ENCODE measurements around the gene DLG5. TPM values are rescaled to one million over a fixed set of nuclear protein-coding genes. Genes with fewer than 3 reads are reported as not detected.

Gene DLG5
- total and polyA plus RNA-seq, 9 of the 15 experiments (the other 6 are each of a cell fraction or from before 2014, with no cell fraction given), result 1.4 to 26.8 (median 11.2) TPM

- Histone ChIP-seq H3K27me3 (ENCODE audit: control insufficient read depth in 2 of 2, insufficient read depth in 2 of 2, low read length in 2 of 2) (no peaks in the 10 kb centered on the region), H3K9me3 (replicated peaks; ENCODE audit: control insufficient read depth, insufficient read depth, low read depth, low read length) (no peaks in the 10 kb centered on the region), H3K36me3 (ENCODE audit: control insufficient read depth, insufficient read depth, low read length) (peaks cover 57% of the 10 kb centered on the region), H3K4me3 (no peak overlapping the region), H2AFZ (ENCODE audit: low read depth, low read length) (no peak overlapping the region), H3K4me1 (replicated peaks in 1 of 2; ENCODE audit: control insufficient read depth in 2 of 2, insufficient read depth in 2 of 2, low read length in 2 of 2) (peaks cover 21 to 31% of the 10 kb centered on the region in 2 experiments), H4K20me1 (replicated peaks; ENCODE audit: control insufficient read depth, insufficient read depth, low read length) (no peaks in the 10 kb centered on the region), H3K9ac (ENCODE audit: insufficient read depth in 1 of 2, low read depth in 2 of 2, low read length in 2 of 2) (peak overlapping the region in 1 of 2 experiments; percentile 83; a peak in 2 of 4 replicates), H3K4me2 (ENCODE audit: insufficient read depth, low read length) (0 out of 2 replicates have a peak overlapping the region, but pooled peaks have one; percentile 9), H3K9me1 (ENCODE audit: control insufficient read depth, insufficient read depth, low read length) (no peaks in the 10 kb centered on the region), H3K27ac (ENCODE audit: extremely low read depth, low read depth, low read length) (peak overlapping the region; percentile 93; the same call in 2 of the 3 replicates), H3K79me2 (ENCODE audit: control insufficient read depth, insufficient read depth, low read length) (no peaks in the 10 kb centered on the region; the same call in 2 of the 3 replicates)
- in situ Hi-C loops (cut with MboI), result no loop called here
- DNase-seq (ENCODE audit: extremely low read depth in 1 of 4, low spot score in 3 of 4) (peak; percentile 62 to 84 (median 75)), ATAC-seq (peak; percentile 88), FAIRE-seq (peak; percentile 89)
- POLR2A ChIA-PET, result interaction anchor here (0.6 to 1.2 kb wide), 6 partner anchors 21 to 180 kb away, joined by 3 to 5 read pairs (median 3); no protein-coding TSS in a partner anchor
- BruUV-seq (replicated peaks), result no TSS peak
- intact Hi-C loops (cut with micrococcal nuclease), result loop anchor here (1.0 to 5.0 kb wide), 3 partner anchors 73 to 665 kb away; no protein-coding TSS in a partner anchor
- WGBS (ENCODE audit: insufficient coverage, low coverage, missing lambda C conversion rate), result 48% methylated on average over 10 of the region's 10 CpGs
- CTCF ChIA-PET (ENCODE audit: low intra/inter-chr PET ratio), result interaction anchor here (0.6 kb wide), 1 partner anchor 21 kb away, joined by 3 read pairs; no protein-coding TSS in a partner anchor
- TF ChIP-seq ZNF133 (CRISPR knock-in tag; IDR thresholded peaks at IDR 0.05) (no peak), HDAC2 (IDR thresholded peaks at IDR 0.05) (peak; percentile 43; the same call in 1 of the 2 replicates), TBL1XR1 (IDR thresholded peaks at IDR 0.05; ENCODE audit: low read length in 2 of 2) (0 out of 4 replicates have a peak, but pooled peaks of 1 of the 2 experiments have one; percentile 17), MNT (conservative IDR thresholded peaks at IDR 0.05) (no peak), CBFA2T3 (IDR thresholded peaks at IDR 0.05) (no peak), MEF2D (tag; conservative IDR thresholded peaks at IDR 0.05; ENCODE audit: low read depth) (no peak), ZNF318 (IDR thresholded peaks at IDR 0.05; ENCODE audit: borderline replicate concordance in 1 of 2, low read depth in 1 of 2) (no peak), UBTF (IDR thresholded peaks at IDR 0.05; ENCODE audit: borderline replicate concordance in 1 of 2, low read depth in 2 of 2, low read length in 2 of 2) (peak; percentile 64 to 89; a peak in 2 of 4 replicates)
Observed at GRCh38 chr10:77837248-77837924, 89.2 kb downstream of the DLG5 start.
